ENCODE data around the gene ARHGEF6.
"Not testable (repeated sequence)": the region's sequence is repeated elsewhere in the genome, so short reads cannot be mapped to it uniquely, and the experiment has no call there.

ARHGEF6 gene

GRCh38 chrX:136780763-136781162, at the start of gene ARHGEF6:
Gene ARHGEF6 (minus strand): TSS chrX:136780932. CDS start chrX:136780882, 50 bp downstream.
- no peak for DNase-seq (ENCODE audit: low read depth, low spot score)

- no peak for DNase-seq (ENCODE audit: low read depth, low spot score)
Observed at GRCh38 chrX:136829413-136829812, 48.7 kb upstream of the ARHGEF6 start.

GRCh38 chrX:136828830-136829229, 48.1 kb upstream of the ARHGEF6 start:
- no peak for DNase-seq (ENCODE audit: low read depth, low spot score)

- no peak for DNase-seq (ENCODE audit: low read depth, low spot score)
Observed at GRCh38 chrX:136827026-136827425, 46.3 kb upstream of the ARHGEF6 start.

- no peak for DNase-seq (ENCODE audit: low read depth, low spot score)
Observed at GRCh38 chrX:136825771-136826170, 45.0 kb upstream of the ARHGEF6 start.

- peak; percentile 38 for DNase-seq (ENCODE audit: low read depth, low spot score)
Observed at GRCh38 chrX:136823175-136823574, 42.4 kb upstream of the ARHGEF6 start.

- no peak for DNase-seq (ENCODE audit: low read depth, low spot score)
Observed at GRCh38 chrX:136822337-136823095, 41.8 kb upstream of the ARHGEF6 start.

- not testable (repeated sequence) for DNase-seq (ENCODE audit: low read depth, low spot score)
Observed at GRCh38 chrX:136819756-136820155, 39.0 kb upstream of the ARHGEF6 start.

- no peak for DNase-seq (ENCODE audit: low read depth, low spot score)
Observed at GRCh38 chrX:136819031-136819703, 38.4 kb upstream of the ARHGEF6 start.

GRCh38 chrX:136816975-136817374, 36.2 kb upstream of the ARHGEF6 start:
- peak; percentile 20 for DNase-seq (ENCODE audit: low read depth, low spot score)

GRCh38 chrX:136814847-136815750, 34.4 kb upstream of the ARHGEF6 start:
- no peak for DNase-seq (ENCODE audit: low read depth, low spot score)

- DNase-seq (ENCODE audit: low read depth, low spot score), result no peak
Observed at GRCh38 chrX:136812286-136812685, 31.6 kb upstream of the ARHGEF6 start.

- DNase-seq (ENCODE audit: low read depth, low spot score), result no peak
Observed at GRCh38 chrX:136810493-136810892, 29.8 kb upstream of the ARHGEF6 start.

- no peak for DNase-seq (ENCODE audit: low read depth, low spot score)
Observed at GRCh38 chrX:136806891-136807410, 26.2 kb upstream of the ARHGEF6 start.

GRCh38 chrX:136802515-136802914, 21.8 kb upstream of the ARHGEF6 start:
- no peak for DNase-seq (ENCODE audit: low read depth, low spot score)

GRCh38 chrX:136797787-136798186, 17.1 kb upstream of the ARHGEF6 start:
- DNase-seq (ENCODE audit: low read depth, low spot score), result no peak

GRCh38 chrX:136795132-136795531, 14.4 kb upstream of the ARHGEF6 start:
- DNase-seq (ENCODE audit: low read depth, low spot score), result not testable (repeated sequence)

GRCh38 chrX:136794660-136795059, 13.9 kb upstream of the ARHGEF6 start:
- DNase-seq (ENCODE audit: low read depth, low spot score), result not testable (repeated sequence)

- no peak for DNase-seq (ENCODE audit: low read depth, low spot score)
Observed at GRCh38 chrX:136794080-136794479, 13.3 kb upstream of the ARHGEF6 start.

GRCh38 chrX:136789856-136790255, 9.1 kb upstream of the ARHGEF6 start:
- no peak for DNase-seq (ENCODE audit: low read depth, low spot score)

GRCh38 chrX:136784231-136784630, 3.5 kb upstream of the ARHGEF6 start:
- DNase-seq (ENCODE audit: low read depth, low spot score), result no peak

GRCh38 chrX:136783159-136783558, 2.4 kb upstream of the ARHGEF6 start:
- no peak for DNase-seq (ENCODE audit: low read depth, low spot score)
